Heart right ventricle (tissue), 16 donors: Measurements from ENCODE around the gene ABO. TPM values are rescaled to one million over a fixed set of nuclear protein-coding genes. Genes with fewer than 3 reads are reported as not detected.
A peak's percentile ranks its signal among the peaks of the same experiment; 100 is the strongest.

Experiments used
- ATAC-seq, 8 donors: fragments of 200-7000 bp; cut with Tn5 transposase; one replicate each; pipeline ENCODE4 v1.9.1; 2020; ENCODE audit warnings: mild to moderate bottlenecking in 8 of 8, moderate library complexity in 8 of 8, moderate number of reproducible peaks in 1 of 8
- DNase-seq, 2 donors: peaks; one replicate each; pipeline ENCODE4 v3.0.0-alpha.2; 2020
- H3K27ac ChIP-seq, 10 donors: fragments of 200-600 bp; sonication (generic) in 2 of 10; one replicate each; pipeline versions ENCODE4 v1.5.0 to v1.8.0; 2020 to 2022; ENCODE audit warnings: mild to moderate bottlenecking in 3 of 10
- H3K27me3 ChIP-seq, 7 donors: fragments of 200-600 bp; one replicate each; pipeline ENCODE4 v1.8.0; 2021 to 2022; ENCODE audit warnings: mild to moderate bottlenecking in 2 of 7
- H3K36me3 ChIP-seq, 9 donors: fragments of 200-600 bp; sonication (generic) in 1 of 9; one replicate each; pipeline versions ENCODE4 v1.5.0 to v1.8.0; 2020 to 2022; ENCODE audit warnings: mild to moderate bottlenecking in 2 of 9
- H3K4me1 ChIP-seq, 9 donors: fragments of 200-600 bp; sonication (generic) in 1 of 9; one replicate each; pipeline versions ENCODE4 v1.5.0 to v1.8.0; 2020 to 2022; ENCODE audit warnings: mild to moderate bottlenecking in 4 of 9
- H3K4me3 ChIP-seq, 10 donors: fragments of 200-600 bp; sonication (generic) in 2 of 10; one replicate each; pipeline versions ENCODE4 v1.5.0 to v1.8.0; 2020 to 2022; ENCODE audit warnings: mild to moderate bottlenecking in 7 of 10, moderate library complexity in 2 of 10
- H3K9me3 ChIP-seq, 11 donors: fragments of 200-600 bp in 10 of 11; sonication (generic) in 2 of 11; one replicate each; pipeline versions ENCODE4 v1.5.0 to v1.8.0; 2013 to 2022; ENCODE audit warnings: mild to moderate bottlenecking in 2 of 11, control low read depth in 1 of 11, moderate library complexity in 1 of 11
- CTCF ChIP-seq, 9 donors: fragments of 200-600 bp; sonication (generic) in 2 of 9; IDR thresholded peaks; one replicate each; pipeline versions ENCODE4 v1.5.0 to v1.8.0; 2021 to 2022; ENCODE audit warnings: antibody characterized with exemption in 9 of 9, mild to moderate bottlenecking in 5 of 9, moderate library complexity in 1 of 9
- WGBS, 2 donors: extraction: QIAGEN DNeasy Blood & Tissue Kit; methylation state at CpG; one replicate each; pipeline ENCODE4 v1.1.7; 2013; ENCODE audit warnings: inconsistent platforms in 1 of 2; 5-methylcytosine and 5-hydroxymethylcytosine counted together
- intact Hi-C, 10 donors: fragments of 100-400 bp; cut with DNase I; formaldehyde crosslinking; loops; one replicate each; pipeline versions ENCODE4 v1.11.1 to v1.14.2; 2022
- polyA plus RNA-seq, 2 donors: library from polyadenylated mRNA; stranded (reverse); fragments of 200-250 nt; gene quantifications; one replicate each; pipeline ENCODE4 v1.2.3, GENCODE V29; 2013
- total RNA-seq, 10 donors: library from RNA; stranded (reverse); fragmentation: NEBNext Ultra II Directional in 3 of 10; extraction: Animal tissue kit (Norgen Biotek cat#: 25700) in 3 of 10; gene quantifications; one replicate each; pipeline versions ENCODE4 v1.2.1 to v1.2.4, GENCODE V29; 2021 to 2023
- donor health status: Arrhythmogenic right ventricular cardiomyopathy.
- donor health status: ischemic (EF 13 %, LVEDD 7.1; RV severe dilation, severe dysfunction).
- donor health status: healthy with polysubstance abuse.
- donor health status: DM: no; HTN: yes; CAD: no.
- donor health status: DM: no; HTN: no; CAD: no.
- donor health status: ischemic (EF 25% LVEDD 6.9; RV normal size, moderate dysfunction).
- donor health status: ischemic (EF 25% LVEDD 5.7; RV mildly dilated, moderate dysfunction).
- donor health status: healthy.
- donor health status: DM: yes; HTN: yes; CAD: no.
- donor health status: Ischemic cardiomyopathy.
- donor health status: ischemic (EF 35%, LVEDD 5.7; RV mildly dilated, moderate dysfunction).
- donor health status: nonischemic (EF 11% LVEDD 7.7; RV severe dilation, severe dysfunction).
- donor health status: DM: yes; HTN: yes; CAD: no.
- donor health status: PGD.
- donor health status: ischemic (EF 29% LVEDD 5.4; RV normal size, mild dysfunction).
- donor health status: nonischemic (EF 23%, LVEDD 6.1; RV moderate dilation, normal function).

The ABO gene
- total and polyA plus RNA-seq, 12 donors: 0.25 to 2.9 (median 1.6) TPM

- TF ChIP-seq CTCF (IDR thresholded peaks at IDR 0.05): no peak
- 95 to 97% methylated on average over 41 to 42 of the region's 42 CpGs for WGBS, 2 donors
- no peak for ATAC-seq
- no peak overlapping the region for H3K4me3 ChIP-seq
- peaks cover 0 to 11% (median 0%) of the 10 kb centered on the region in 11 donors for H3K9me3 ChIP-seq
- no peak for DNase-seq
- intact Hi-C loops: no loop called here
- peak overlapping the region in 1 of 10 donors; percentile 75 for H3K27ac ChIP-seq
- H3K4me1 ChIP-seq: peaks cover 5 to 54% (median 31%) of the 10 kb centered on the region in 9 donors
- H3K27me3 ChIP-seq: no peaks in the 10 kb centered on the region
- peaks cover 0 to 16% (median 0%) of the 10 kb centered on the region in 9 donors for H3K36me3 ChIP-seq
Measured at GRCh38 chr9:133255371-133256135, 19.4 kb downstream of the ABO start.

GRCh38 chr9:133254471-133254870 lies 20.5 kb downstream of the ABO start:
- H3K36me3 ChIP-seq: peaks cover 0 to 5% (median 0%) of the 10 kb centered on the region in 9 donors
- peaks cover 0 to 11% (median 0%) of the 10 kb centered on the region in 11 donors for H3K9me3 ChIP-seq
- H3K4me1 ChIP-seq: peaks cover 5 to 54% (median 31%) of the 10 kb centered on the region in 9 donors
- ATAC-seq (no peak), DNase-seq (no peak)
- no peak overlapping the region for H3K4me3 ChIP-seq
- intact Hi-C loops: no loop called here
- no peaks in the 10 kb centered on the region for H3K27me3 ChIP-seq
- 94% methylated on average over 5 of the region's 5 CpGs for WGBS, 2 donors
- TF ChIP-seq CTCF (IDR thresholded peaks at IDR 0.05): no peak
- no peak overlapping the region for H3K27ac ChIP-seq

- Histone ChIP-seq H3K36me3 (peaks cover 0 to 4% (median 0%) of the 10 kb centered on the region in 9 donors), H3K9me3 (peaks cover 0 to 11% (median 0%) of the 10 kb centered on the region in 11 donors), H3K4me3 (no peak overlapping the region), H3K27ac (peak overlapping the region in 5 of 10 donors; percentile 55 to 65 (median 64)), H3K27me3 (peaks cover 0 to 3% (median 0%) of the 10 kb centered on the region in 7 donors), H3K4me1 (peaks cover 5 to 49% (median 30%) of the 10 kb centered on the region in 9 donors)
- WGBS, 2 donors: 51% methylated on average over 1 of the region's 1 CpG
- intact Hi-C loops: no loop called here
- DNase-seq: no peak
- ATAC-seq: no peak
- TF ChIP-seq CTCF (IDR thresholded peaks at IDR 0.05): no peak
Measured at GRCh38 chr9:133253268-133253667, 21.7 kb downstream of the ABO start.

- peaks cover 0 to 11% (median 0%) of the 10 kb centered on the region in 11 donors for H3K9me3 ChIP-seq
- 70 to 74% methylated on average over 16 of the region's 16 CpGs for WGBS, 2 donors
- intact Hi-C loops: no loop called here
- H3K27me3 ChIP-seq: peaks cover 0 to 3% (median 0%) of the 10 kb centered on the region in 7 donors
- DNase-seq: no peak
- peak overlapping the region in 6 of 10 donors; percentile 14 to 36 (median 21) for H3K4me3 ChIP-seq
- H3K36me3 ChIP-seq: peaks cover 0 to 4% (median 0%) of the 10 kb centered on the region in 9 donors
- peak; percentile 34 to 82 (median 70) for ATAC-seq
- no peak for TF ChIP-seq CTCF (IDR thresholded peaks at IDR 0.05)
- H3K4me1 ChIP-seq: peaks cover 5 to 41% (median 22%) of the 10 kb centered on the region in 9 donors
- peak overlapping the region in 6 of 10 donors; percentile 55 to 65 (median 63) for H3K27ac ChIP-seq
Measured at GRCh38 chr9:133252301-133253020, 22.5 kb downstream of the ABO start.
